GM12878 (cell line): ENCODE measurements around the gene ADAMTS6. TPM values are rescaled to one million over a fixed set of nuclear protein-coding genes. Genes with fewer than 3 reads are reported as not detected.

Experiments
- ATAC-seq: fragments of 200-7000 bp; cut with Tn5 transposase; 3 replicates; pipeline ENCODE4 v1.9.1; 2020; ENCODE audit warnings: mild to moderate bottlenecking, moderate library complexity
- BruUV-seq: library from RNA; stranded (reverse); fragments of 400-500 nt; replicated peaks from 2 replicates; lab custom pipeline; 2021; lab: Mats Ljungman, UMichigan
- CTCF ChIA-PET: fragments of 300-600 bp; sonication (Branson Sonifier 250); formaldehyde crosslinking; extraction: SDS; loops from one replicate; lab custom pipeline; 2021; ENCODE audit warnings: inconsistent platforms; lab: Yijun Ruan, JAX
- POLR2A ChIA-PET: fragments of 350-600 bp; formaldehyde crosslinking; extraction: SDS; loops from one replicate; lab custom pipeline; 2021; ENCODE audit warnings: inconsistent platforms; lab: Charles Lee
- RAD21 ChIA-PET: fragments of 300-600 bp; sonication (Branson Sonifier 250); formaldehyde crosslinking; loops from one replicate; lab custom pipeline; 2023; ENCODE audit warnings: antibody characterized with exemption; ENCODE audit not compliant: unreplicated experiment; lab: Charles Lee
- SMC1A ChIA-PET: fragments of 300-600 bp; sonication (Branson Sonifier 250); formaldehyde crosslinking; loops from one replicate; lab custom pipeline; 2023; ENCODE audit not compliant: unreplicated experiment, uncharacterized antibody; lab: Charles Lee
- DNase-seq: peaks from one replicate; pipeline ENCODE4 v3.0.0-alpha.2; 2011; ENCODE audit warnings: low read depth, low spot score
- FAIRE-seq: peaks from 3 replicates; lab custom pipeline; 2011; peaks lifted over from hg19 to GRCh38; lab: Jason Lieb, UNC
- H2AFZ ChIP-seq: 2 replicates; pipeline ENCODE4 v1.6.0; 2011; ENCODE audit warnings: low read depth, low read length, control low read depth; ENCODE audit not compliant: control insufficient read depth
- H3K27ac ChIP-seq: 2 replicates; pipeline ENCODE4 v1.5.1; 2011; ENCODE audit warnings: control low read depth; ENCODE audit not compliant: control insufficient read depth, insufficient read depth
- H3K27me3 ChIP-seq, 2 experiments: replicated peaks in 1 of 2; 2 replicates each; pipeline versions ENCODE4 v1.6.0 to v1.6.1; 2011; ENCODE audit warnings: low read length in 1 of 2; ENCODE audit not compliant: control insufficient read depth in 2 of 2, insufficient read depth in 2 of 2
- H3K36me3 ChIP-seq, 2 experiments: 2 replicates each; pipeline ENCODE4 v1.5.1; 2011; ENCODE audit warnings: low read length in 1 of 2; ENCODE audit not compliant: control insufficient read depth in 2 of 2, insufficient read depth in 2 of 2
- H3K4me1 ChIP-seq: 2 replicates; pipeline ENCODE4 v1.6.1; 2011; ENCODE audit warnings: mild to moderate bottlenecking, low read length, moderate library complexity, mixed read lengths; ENCODE audit not compliant: control insufficient read depth, insufficient read depth
- H3K4me2 ChIP-seq: 2 replicates; pipeline ENCODE4 v1.6.0; 2011; ENCODE audit warnings: control low read depth; ENCODE audit not compliant: control insufficient read depth, insufficient read depth
- H3K4me3 ChIP-seq: fragments of 200-600 bp; sonication (generic); 2 replicates; pipeline ENCODE4 v1.5.1; 2016
- H3K79me2 ChIP-seq: 2 replicates; pipeline ENCODE4 v1.6.0; 2011; ENCODE audit warnings: low read length; ENCODE audit not compliant: control insufficient read depth, insufficient read depth
- H3K9ac ChIP-seq: 2 replicates; pipeline ENCODE4 v1.8.0; 2011; ENCODE audit warnings: low read length, control low read depth, mixed read lengths; ENCODE audit not compliant: control insufficient read depth, insufficient read depth
- H3K9me3 ChIP-seq: replicated peaks from 3 replicates; pipeline ENCODE4 v1.5.1; 2011; ENCODE audit warnings: mild to moderate bottlenecking, low read length; ENCODE audit not compliant: control insufficient read depth, insufficient read depth
- H4K20me1 ChIP-seq: 2 replicates; pipeline ENCODE4 v1.6.0; 2011; ENCODE audit not compliant: control insufficient read depth, insufficient read depth
- CREM ChIP-seq: IDR thresholded peaks from 2 replicates; pipeline ENCODE4 v1.6.1; 2014; ENCODE audit warnings: antibody characterized with exemption, low read depth
- NFIC ChIP-seq: IDR thresholded peaks from 2 replicates; pipeline ENCODE4 v1.6.1; 2012; ENCODE audit warnings: low read depth, mild to moderate bottlenecking, inconsistent platforms, low read length, moderate library complexity
- POU2F2 ChIP-seq: IDR thresholded peaks from 3 replicates; pipeline ENCODE4 v1.6.1; 2011; ENCODE audit warnings: low read depth, mild to moderate bottlenecking, low read length, borderline replicate concordance
- RAD21 ChIP-seq: IDR thresholded peaks from 2 replicates; pipeline ENCODE4 v1.6.1; 2011; ENCODE audit warnings: mild to moderate bottlenecking, low read depth, low read length, moderate library complexity; ENCODE audit not compliant: insufficient read depth
- RUNX3 ChIP-seq: IDR thresholded peaks from 2 replicates; pipeline ENCODE4 v1.6.1; 2012; ENCODE audit warnings: low read length, inconsistent platforms
- SMARCA5 ChIP-seq: fragments of 450-650 bp; IDR thresholded peaks from 2 replicates; pipeline ENCODE4 v1.6.1; 2017; ENCODE audit warnings: mild to moderate bottlenecking
- SMC3 ChIP-seq: IDR thresholded peaks from 2 replicates; pipeline ENCODE4 v1.6.1; 2011; ENCODE audit warnings: low read length, improper control_type of control experiment, borderline replicate concordance
- WGBS: methylation state at CpG from one replicate; pipeline ENCODE4 v1.1.6; 2016; ENCODE audit warnings: low lambda C conversion rate; ENCODE audit not compliant: insufficient replicate concordance, insufficient coverage; ENCODE audit errors: missing lambda C conversion rate; 5-methylcytosine and 5-hydroxymethylcytosine counted together
- in situ Hi-C: fragments of 300-500 bp; cut with MboI; formaldehyde crosslinking; loops from 9 replicates; pipeline ENCODE4 v1.14.3; 2018; ENCODE audit warnings: mixed read lengths
- intact Hi-C: fragments of 100-400 bp; cut with micrococcal nuclease; formaldehyde crosslinking; loops from one replicate; pipeline ENCODE4 v1.14.2; 2022; ENCODE audit not compliant: unreplicated experiment
- polyA plus RNA-seq, 11 experiments: library from polyadenylated mRNA; depleted of rRNA in 4 of 11; unstranded in 6 of 11; stranded (reverse) in 5 of 11; fragments of >200 nt; fragmentation: Nextera tagmentation in 4 of 11; fragmentation: Illumina TruSeq in 1 of 11; extraction: Ambion mirVana in 4 of 11; extraction: Trizol in 1 of 11; gene quantifications; 1 replicate in 1 of 11; 2 replicates in 10 of 11; pipeline versions ENCODE4 v1.2.1 to v1.2.3, GENCODE V29; 2011 to 2016; ENCODE audit warnings: inconsistent platforms in 2 of 11, missing spikeins in 2 of 11, low read depth in 1 of 11
- total RNA-seq, 4 experiments: library from RNA; depleted of rRNA in 3 of 4; stranded (reverse); fragments of >200 nt in 3 of 4; fragmentation: Illumina TruSeq in 1 of 4; extraction: Trizol in 1 of 4; gene quantifications; 2 replicates each; pipeline versions ENCODE4 v1.2.1 to v1.2.3, GENCODE V29; 2013 to 2021
- TF ChIP-seq, protein P1 (sequence below), 3 experiments: IDR thresholded peaks in 2 of 3; conservative IDR thresholded peaks in 1 of 3; 2 replicates each; pipeline ENCODE4 v1.5.1; 2011; ENCODE audit warnings: low read depth in 3 of 3, low read length in 3 of 3, mild to moderate bottlenecking in 3 of 3, control low read depth in 2 of 3, moderate library complexity in 2 of 3, inconsistent platforms in 1 of 3, mixed read lengths in 1 of 3; ENCODE audit not compliant: control insufficient read depth in 2 of 3, insufficient read depth in 1 of 3; ENCODE audit errors: extremely low read depth in 1 of 3

ADAMTS6 gene
- total and polyA plus RNA-seq, 10 of the 15 experiments (the other 5 are each of a cell fraction or from before 2014, with no cell fraction given): 1.1 to 12.3 (median 6.5) TPM

DNA sequence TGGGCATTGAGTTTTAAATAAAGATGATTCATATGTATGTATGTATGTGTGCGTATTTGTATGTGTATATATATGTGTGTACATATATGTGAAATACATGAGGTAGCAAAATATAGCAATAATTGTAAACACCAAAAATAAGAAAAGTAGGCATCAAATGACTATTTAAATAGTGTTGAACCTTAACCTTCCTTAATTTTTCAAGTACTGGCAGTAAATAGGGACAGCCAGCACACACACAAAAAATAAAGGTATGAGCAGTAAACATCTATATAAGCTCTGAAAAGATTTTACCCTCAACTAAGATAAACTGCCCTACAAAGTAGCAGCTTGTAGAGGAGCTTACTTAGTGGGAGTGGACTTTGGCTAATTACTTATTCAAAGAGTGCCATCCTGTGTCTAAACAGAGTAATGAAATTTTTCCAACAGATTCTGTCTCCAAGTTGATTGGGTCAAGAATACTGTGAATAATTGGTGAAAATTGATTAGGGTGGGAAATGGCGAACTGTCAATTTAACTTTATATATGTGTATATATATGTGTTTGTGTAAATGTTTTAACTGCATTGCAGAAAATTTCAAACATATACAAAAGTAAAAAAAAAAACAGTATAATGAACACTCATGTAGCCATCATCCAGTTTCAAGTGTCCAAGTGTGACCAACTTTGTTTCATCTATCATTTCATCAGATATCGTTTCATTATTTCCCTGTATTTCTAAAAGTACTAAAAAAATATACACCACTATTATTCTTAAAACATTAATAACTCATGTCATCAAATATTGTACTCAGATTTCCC is 2.0 kb upstream of the ADAMTS6 start:
- ChIA-PET SMC1A (interaction anchor here (0.6 to 7.1 kb wide), 50 partner anchors 12 to 889 kb away, joined by 3 to 154 read pairs (median 5); partner anchors contain the start of gene CENPK), RAD21 (interaction anchor here (0.5 to 7.7 kb wide), 55 partner anchors 9 to 1287 kb away, joined by 3 to 168 read pairs (median 5); partner anchors contain the start of genes CENPK, NLN, PPWD1 and SGTB), CTCF (interaction anchor here (0.9 to 7.7 kb wide), 51 partner anchors 8 to 1255 kb away, joined by 3 to 192 read pairs (median 4); partner anchors contain the start of genes CENPK, CWC27, PPWD1 and SREK1IP1), POLR2A (interaction anchor here (0.8 to 2.1 kb wide), 8 partner anchors 380 to 672 kb away, joined by 3 to 7 read pairs (median 4); no protein-coding TSS in a partner anchor)
- no peaks in the 10 kb centered on the region for H3K36me3 ChIP-seq
- peaks cover 1% of the 10 kb centered on the region; the same call in 1 of the 2 replicates for H3K79me2 ChIP-seq
- no peak overlapping the region; the same call in 1 of the 2 replicates for H3K27ac ChIP-seq
- no peak for TF ChIP-seq POU2F2
- TF ChIP-seq, protein P1, sequence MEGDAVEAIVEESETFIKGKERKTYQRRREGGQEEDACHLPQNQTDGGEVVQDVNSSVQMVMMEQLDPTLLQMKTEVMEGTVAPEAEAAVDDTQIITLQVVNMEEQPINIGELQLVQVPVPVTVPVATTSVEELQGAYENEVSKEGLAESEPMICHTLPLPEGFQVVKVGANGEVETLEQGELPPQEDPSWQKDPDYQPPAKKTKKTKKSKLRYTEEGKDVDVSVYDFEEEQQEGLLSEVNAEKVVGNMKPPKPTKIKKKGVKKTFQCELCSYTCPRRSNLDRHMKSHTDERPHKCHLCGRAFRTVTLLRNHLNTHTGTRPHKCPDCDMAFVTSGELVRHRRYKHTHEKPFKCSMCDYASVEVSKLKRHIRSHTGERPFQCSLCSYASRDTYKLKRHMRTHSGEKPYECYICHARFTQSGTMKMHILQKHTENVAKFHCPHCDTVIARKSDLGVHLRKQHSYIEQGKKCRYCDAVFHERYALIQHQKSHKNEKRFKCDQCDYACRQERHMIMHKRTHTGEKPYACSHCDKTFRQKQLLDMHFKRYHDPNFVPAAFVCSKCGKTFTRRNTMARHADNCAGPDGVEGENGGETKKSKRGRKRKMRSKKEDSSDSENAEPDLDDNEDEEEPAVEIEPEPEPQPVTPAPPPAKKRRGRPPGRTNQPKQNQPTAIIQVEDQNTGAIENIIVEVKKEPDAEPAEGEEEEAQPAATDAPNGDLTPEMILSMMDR (IDR thresholded peaks at IDR 0.05 in 2 of 3, conservative IDR thresholded peaks at IDR 0.05 in 1 of 3; ENCODE audit: control insufficient read depth in 2 of 3, extremely low read depth in 1 of 3, insufficient read depth in 1 of 3, low read depth in 3 of 3, low read length in 3 of 3): peak; percentile 35 to 61 (median 43); a peak in 5 of 6 replicates
- peak; percentile 85 for TF ChIP-seq RAD21
- peak; percentile 63; the same call in 1 of the 2 replicates for TF ChIP-seq SMC3
- TF ChIP-seq RUNX3: no peak
- 0 out of 2 replicates have a peak, but pooled peaks have one; percentile 21 for TF ChIP-seq SMARCA5
- peak; percentile 10 for TF ChIP-seq NFIC
- TF ChIP-seq CREM: no peak
- ATAC-seq (peak; percentile 51), FAIRE-seq (peak; percentile 59), DNase-seq (peak; percentile 36)
- intact Hi-C loops (loop anchor here (1.0 to 10.0 kb wide), 9 partner anchors 59 to 849 kb away; no protein-coding TSS in a partner anchor), in situ Hi-C loops (loop anchor here (5.0 to 10.0 kb wide), 3 partner anchors 511 to 849 kb away; no protein-coding TSS in a partner anchor)
- no peaks in the 10 kb centered on the region for H3K9me3 ChIP-seq
- H3K9ac ChIP-seq: no peak overlapping the region; the same call in 1 of the 2 replicates
- no peaks in the 10 kb centered on the region for H3K27me3 ChIP-seq
- H3K4me3 ChIP-seq: peak overlapping the region; percentile 79; the same call in 1 of the 2 replicates
- peak overlapping the region; percentile 99; the same call in 1 of the 2 replicates for H3K4me2 ChIP-seq
- peak overlapping the region; percentile 94; the same call in 1 of the 2 replicates for H2AFZ ChIP-seq
- BruUV-seq: no TSS peak
- WGBS: 19% methylated on average over 3 of the region's 3 CpGs
- H4K20me1 ChIP-seq: no peaks in the 10 kb centered on the region
- peaks cover 4% of the 10 kb centered on the region; the same call in 1 of the 2 replicates for H3K4me1 ChIP-seq
